ENCODE data around the gene FAM168A.

The FAM168A gene

GRCh38 chr11:73356979-73357860 is 240.7 kb downstream of the FAM168A start:
- Histone ChIP-seq H3K36me3 (ENCODE audit: insufficient read depth, low read depth, low read length) (no peaks in the 10 kb centered on the region), H3K27ac (ENCODE audit: low read length) (no peak overlapping the region)

GRCh38 chr11:73355109-73355508 is 242.8 kb downstream of the FAM168A start:
- no peaks in the 10 kb centered on the region for H3K36me3 ChIP-seq (ENCODE audit: insufficient read depth, low read depth, low read length)
- no peaks in the 10 kb centered on the region for H3K4me1 ChIP-seq (ENCODE audit: insufficient read depth, low read length)
- H3K9ac ChIP-seq (ENCODE audit: low read depth, low read length): no peak overlapping the region
- H3K27me3 ChIP-seq (ENCODE audit: insufficient read depth, low read length): no peaks in the 10 kb centered on the region
- no peaks in the 10 kb centered on the region for H3K9me3 ChIP-seq (ENCODE audit: insufficient read depth, low read depth, low read length)
- no peak overlapping the region for H3K27ac ChIP-seq (ENCODE audit: low read length)
- no peak overlapping the region for H3K4me3 ChIP-seq (ENCODE audit: low read length)

More at GRCh38 chr11:73356979-73357860, 240.7 kb downstream of the FAM168A start:
- H3K4me1 ChIP-seq (ENCODE audit: insufficient read depth, low read length): no peaks in the 10 kb centered on the region
- no peak overlapping the region for H3K4me3 ChIP-seq (ENCODE audit: low read length)
- no peaks in the 10 kb centered on the region for H3K27me3 ChIP-seq (ENCODE audit: insufficient read depth, low read length)
- no peaks in the 10 kb centered on the region for H3K9me3 ChIP-seq (ENCODE audit: insufficient read depth, low read depth, low read length)
- no peak overlapping the region for H3K9ac ChIP-seq (ENCODE audit: low read depth, low read length)

GRCh38 chr11:73353422-73353821 is 244.5 kb downstream of the FAM168A start:
- Histone ChIP-seq H3K9me3 (ENCODE audit: insufficient read depth, low read depth, low read length) (no peaks in the 10 kb centered on the region), H3K27ac (ENCODE audit: low read length) (no peak overlapping the region), H3K27me3 (ENCODE audit: insufficient read depth, low read length) (no peaks in the 10 kb centered on the region), H3K4me1 (ENCODE audit: insufficient read depth, low read length) (no peaks in the 10 kb centered on the region), H3K4me3 (ENCODE audit: low read length) (no peak overlapping the region), H3K36me3 (ENCODE audit: insufficient read depth, low read depth, low read length) (no peaks in the 10 kb centered on the region), H3K9ac (ENCODE audit: low read depth, low read length) (no peak overlapping the region)

GRCh38 chr11:73350908-73351636 is 246.8 kb downstream of the FAM168A start:
- H3K4me1 ChIP-seq (ENCODE audit: insufficient read depth, low read length): no peaks in the 10 kb centered on the region
- no peak overlapping the region for H3K4me3 ChIP-seq (ENCODE audit: low read length)
- no peak overlapping the region for H3K9ac ChIP-seq (ENCODE audit: low read depth, low read length)

More at GRCh38 chr11:73350908-73351636, 246.8 kb downstream of the FAM168A start:
- Histone ChIP-seq H3K27me3 (ENCODE audit: insufficient read depth, low read length) (no peaks in the 10 kb centered on the region), H3K36me3 (ENCODE audit: insufficient read depth, low read depth, low read length) (no peaks in the 10 kb centered on the region), H3K27ac (ENCODE audit: low read length) (no peak overlapping the region), H3K9me3 (ENCODE audit: insufficient read depth, low read depth, low read length) (no peaks in the 10 kb centered on the region)
